Astrocyte of the spinal cord (primary cell): ENCODE results near the gene UST.

Experiments used
- DNase-seq: peaks from one replicate; pipeline ENCODE4 v3.0.0; 2011; ENCODE audit warnings: low read depth, low spot score
- H3K4me3 ChIP-seq: 2 replicates; pipeline ENCODE4 v1.5.1; 2011; ENCODE audit warnings: low read depth, mild to moderate bottlenecking, low read length, moderate library complexity
- CTCF ChIP-seq: IDR thresholded peaks from 2 replicates; pipeline ENCODE4 v1.5.1; 2012; ENCODE audit warnings: low read depth, mild to moderate bottlenecking, low read length, inconsistent platforms
- in situ Hi-C: cut with HindIII; loops from 2 replicates; pipeline ENCODE4 v1.10.0; 2017; ENCODE audit warnings: low sequenced_read_pairs

The UST gene

GRCh38 chr6:149054559-149055194 is 307.8 kb downstream of the UST start:
- no peak for TF ChIP-seq CTCF
- in situ Hi-C loops: no loop called here
- no peak overlapping the region for H3K4me3 ChIP-seq
- no peak for DNase-seq

- DNase-seq: no peak
- no peak for TF ChIP-seq CTCF
- in situ Hi-C loops: no loop called here
- H3K4me3 ChIP-seq: no peak overlapping the region
These were observed 308.5 kb downstream of the UST start for GRCh38 chr6:149055195-149055899.

GRCh38 chr6:149056777-149057463 is 310.1 kb downstream of the UST start:
- in situ Hi-C loops: no loop called here
- no peak for TF ChIP-seq CTCF
- no peak for DNase-seq
- no peak overlapping the region for H3K4me3 ChIP-seq

- TF ChIP-seq CTCF: no peak
- no peak for DNase-seq
- in situ Hi-C loops: no loop called here
- H3K4me3 ChIP-seq: no peak overlapping the region
These were observed 310.6 kb downstream of the UST start for GRCh38 chr6:149057464-149057840.

- TF ChIP-seq CTCF: no peak
- no peak for DNase-seq
- in situ Hi-C loops: no loop called here
- H3K4me3 ChIP-seq: no peak overlapping the region
These were observed 312.7 kb downstream of the UST start for GRCh38 chr6:149059557-149059956.

- H3K4me3 ChIP-seq: no peak overlapping the region
- TF ChIP-seq CTCF: no peak
These were observed 313.6 kb downstream of the UST start for GRCh38 chr6:149060300-149060984.

More at GRCh38 chr6:149060300-149060984, 313.6 kb downstream of the UST start:
- in situ Hi-C loops: no loop called here
- no peak for DNase-seq
